ENCODE results near the gene RPS16.

RPS16 gene

DNA sequence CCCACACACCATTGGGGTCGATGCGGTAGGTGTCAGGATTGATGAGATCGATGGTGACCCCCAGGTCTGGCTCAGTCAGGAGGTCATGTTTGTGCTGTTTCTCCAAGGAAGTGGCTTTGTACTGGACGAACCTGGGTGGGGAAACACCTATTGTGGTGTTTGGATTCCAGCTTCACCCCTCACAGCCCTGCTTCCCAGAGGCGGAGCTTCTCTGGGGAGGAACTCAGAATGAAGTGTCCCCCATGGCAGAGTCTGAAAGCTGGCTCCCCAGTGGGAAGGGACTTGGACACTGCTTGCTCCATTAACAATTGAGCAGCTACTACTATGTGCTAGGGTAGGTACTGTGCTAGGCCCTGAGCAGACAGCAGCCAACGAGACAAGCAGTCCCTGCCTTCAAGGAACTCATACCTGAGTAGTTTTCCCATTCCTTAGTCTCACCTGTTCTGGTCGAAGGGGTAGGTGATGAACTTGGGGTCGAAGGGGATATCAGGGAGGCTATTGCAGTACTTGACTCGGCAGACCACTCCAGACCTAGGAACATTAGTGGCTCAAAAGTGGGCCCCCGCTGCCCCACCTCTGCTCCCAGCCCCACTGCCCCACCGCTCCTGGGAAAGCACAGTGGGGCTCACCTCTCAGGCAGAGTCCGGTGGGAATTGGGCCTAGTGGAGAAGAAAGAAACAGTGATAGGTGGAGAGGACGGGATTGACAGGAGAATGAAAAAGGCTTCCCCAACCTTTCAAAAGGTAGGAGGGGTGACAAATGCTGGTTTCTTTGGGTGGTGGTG lies 45.9 kb downstream of the RPS16 start:
- Histone ChIP-seq H3K9me3 (ENCODE audit: control extremely low read depth in 1 of 5, control insufficient read depth in 4 of 5, insufficient read depth in 2 of 5, low read depth in 1 of 5, low read length in 4 of 5) (no peaks in the 10 kb centered on the region), H3K27me3 (replicated peaks in 2 of 5; ENCODE audit: control insufficient read depth in 4 of 5, insufficient read depth in 5 of 5, low read length in 4 of 5) (no peaks in the 10 kb centered on the region), H3K36me3 (ENCODE audit: control insufficient read depth in 4 of 4, insufficient read depth in 4 of 4, low read length in 3 of 4) (peaks cover 10 to 54% (median 47%) of the 10 kb centered on the region in 4 experiments), H3K27ac (ENCODE audit: insufficient read depth in 1 of 2, low read depth in 1 of 2, low read length in 2 of 2, poor library complexity in 1 of 2, severe bottlenecking in 2 of 2) (peak overlapping the region; percentile 98 to 99), H3K4me1 (ENCODE audit: control extremely low read depth in 1 of 4, control insufficient read depth in 4 of 4, insufficient read depth in 4 of 4, low read length in 3 of 4) (peaks cover 7 to 22% (median 19%) of the 10 kb centered on the region in 4 experiments), H3K4me3 (ENCODE audit: control insufficient read depth in 1 of 7, extremely low read depth in 1 of 7, insufficient read depth in 4 of 7, low read depth in 2 of 7, low read length in 6 of 7) (peak overlapping the region in 6 of 7 experiments; percentile 55 to 99 (median 98))
- CTCF ChIA-PET: interaction anchor here (1.0 to 4.6 kb wide), 3 partner anchors 12 to 51 kb away, joined by 3 to 34 read pairs (median 4); partner anchors contain the start of gene PLEKHG2
- POLR2A ChIA-PET: interaction anchor here (1.7 kb wide), 1 partner anchor 8 kb away, joined by 6 read pairs; no protein-coding TSS in a partner anchor
- DNase-seq: no peak
- 89% methylated on average over 11 of the region's 13 CpGs for WGBS (ENCODE audit: insufficient coverage)

DNA sequence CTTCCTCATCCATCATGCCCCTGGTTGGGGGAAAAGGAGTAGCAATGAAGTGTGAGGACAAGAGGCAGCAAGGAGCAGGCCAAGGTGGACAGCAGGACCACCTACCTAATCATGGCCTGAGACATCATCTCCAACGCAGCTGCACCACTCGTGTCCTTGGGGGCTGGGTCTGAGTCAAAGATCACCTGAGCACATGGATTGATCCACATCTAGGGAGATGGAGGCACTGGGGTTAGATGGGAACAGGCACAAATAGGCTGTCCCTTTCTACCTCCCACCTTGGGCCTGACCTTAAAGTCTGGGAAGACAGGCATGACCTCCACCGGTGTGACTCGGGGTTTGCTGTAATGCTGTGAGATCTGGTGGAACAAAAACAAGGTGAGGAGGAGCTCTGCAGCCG lies 47.1 kb downstream of the RPS16 start:
- Histone ChIP-seq H3K27me3 (replicated peaks in 2 of 5; ENCODE audit: control insufficient read depth in 4 of 5, insufficient read depth in 5 of 5, low read length in 4 of 5) (no peaks in the 10 kb centered on the region), H3K36me3 (ENCODE audit: control insufficient read depth in 4 of 4, insufficient read depth in 4 of 4, low read length in 3 of 4) (peaks cover 8 to 57% (median 46%) of the 10 kb centered on the region in 4 experiments), H3K27ac (ENCODE audit: insufficient read depth in 1 of 2, low read depth in 1 of 2, low read length in 2 of 2, poor library complexity in 1 of 2, severe bottlenecking in 2 of 2) (no peak overlapping the region), H3K9me3 (ENCODE audit: control extremely low read depth in 1 of 5, control insufficient read depth in 4 of 5, insufficient read depth in 2 of 5, low read depth in 1 of 5, low read length in 4 of 5) (no peaks in the 10 kb centered on the region), H3K4me1 (ENCODE audit: control extremely low read depth in 1 of 4, control insufficient read depth in 4 of 4, insufficient read depth in 4 of 4, low read length in 3 of 4) (peaks cover 7 to 22% (median 19%) of the 10 kb centered on the region in 4 experiments), H3K4me3 (ENCODE audit: control insufficient read depth in 1 of 7, extremely low read depth in 1 of 7, insufficient read depth in 4 of 7, low read depth in 2 of 7, low read length in 6 of 7) (no peak overlapping the region)
- POLR2A ChIA-PET: no interaction called here
- 100% methylated on average over 1 of the region's 5 CpGs for WGBS (ENCODE audit: insufficient coverage)
- DNase-seq: no peak
- CTCF ChIA-PET: interaction anchor here (1.0 to 1.3 kb wide), 2 partner anchors 11 to 52 kb away, joined by 3 to 4 read pairs; no protein-coding TSS in a partner anchor

DNA sequence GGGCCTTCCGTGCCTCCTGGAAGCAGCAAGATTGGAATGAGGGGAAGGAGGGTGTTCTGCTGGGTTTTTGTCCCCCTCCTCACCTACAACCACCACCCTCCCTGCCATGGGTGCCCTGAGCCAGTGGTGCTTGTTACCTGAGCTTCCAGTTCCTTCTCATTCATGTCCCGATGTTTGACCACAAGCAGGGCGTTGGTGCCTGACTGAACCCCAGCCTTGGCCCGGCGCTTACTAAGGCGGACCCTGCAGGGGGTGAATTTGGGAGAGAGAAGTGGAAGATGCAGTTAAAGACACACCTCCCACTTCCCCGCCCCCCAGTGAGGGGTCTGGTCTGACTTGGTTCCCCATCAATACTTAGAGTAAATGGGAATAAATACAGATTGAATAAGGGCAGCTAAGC lies 49.2 kb downstream of the RPS16 start:
- Histone ChIP-seq H3K36me3 (ENCODE audit: control insufficient read depth in 4 of 4, insufficient read depth in 4 of 4, low read length in 3 of 4) (peaks cover 13 to 73% (median 56%) of the 10 kb centered on the region in 4 experiments), H3K4me1 (ENCODE audit: control extremely low read depth in 1 of 4, control insufficient read depth in 4 of 4, insufficient read depth in 4 of 4, low read length in 3 of 4) (peaks cover 4 to 14% (median 12%) of the 10 kb centered on the region in 4 experiments), H3K27me3 (replicated peaks in 2 of 5; ENCODE audit: control insufficient read depth in 4 of 5, insufficient read depth in 5 of 5, low read length in 4 of 5) (no peaks in the 10 kb centered on the region), H3K9me3 (ENCODE audit: control extremely low read depth in 1 of 5, control insufficient read depth in 4 of 5, insufficient read depth in 2 of 5, low read depth in 1 of 5, low read length in 4 of 5) (no peaks in the 10 kb centered on the region), H3K4me3 (ENCODE audit: control insufficient read depth in 1 of 7, extremely low read depth in 1 of 7, insufficient read depth in 4 of 7, low read depth in 2 of 7, low read length in 6 of 7) (no peak overlapping the region), H3K27ac (ENCODE audit: insufficient read depth in 1 of 2, low read depth in 1 of 2, low read length in 2 of 2, poor library complexity in 1 of 2, severe bottlenecking in 2 of 2) (peak overlapping the region in 1 of 2 experiments; percentile 25)
- no CpG with 5 or more reads among the region's 7 CpGs for WGBS (ENCODE audit: insufficient coverage)
- POLR2A ChIA-PET: no interaction called here
- no peak for DNase-seq
- CTCF ChIA-PET: interaction anchor here (0.6 to 1.6 kb wide), 2 partner anchors 10 to 21 kb away, joined by 3 read pairs; no protein-coding TSS in a partner anchor

DNA sequence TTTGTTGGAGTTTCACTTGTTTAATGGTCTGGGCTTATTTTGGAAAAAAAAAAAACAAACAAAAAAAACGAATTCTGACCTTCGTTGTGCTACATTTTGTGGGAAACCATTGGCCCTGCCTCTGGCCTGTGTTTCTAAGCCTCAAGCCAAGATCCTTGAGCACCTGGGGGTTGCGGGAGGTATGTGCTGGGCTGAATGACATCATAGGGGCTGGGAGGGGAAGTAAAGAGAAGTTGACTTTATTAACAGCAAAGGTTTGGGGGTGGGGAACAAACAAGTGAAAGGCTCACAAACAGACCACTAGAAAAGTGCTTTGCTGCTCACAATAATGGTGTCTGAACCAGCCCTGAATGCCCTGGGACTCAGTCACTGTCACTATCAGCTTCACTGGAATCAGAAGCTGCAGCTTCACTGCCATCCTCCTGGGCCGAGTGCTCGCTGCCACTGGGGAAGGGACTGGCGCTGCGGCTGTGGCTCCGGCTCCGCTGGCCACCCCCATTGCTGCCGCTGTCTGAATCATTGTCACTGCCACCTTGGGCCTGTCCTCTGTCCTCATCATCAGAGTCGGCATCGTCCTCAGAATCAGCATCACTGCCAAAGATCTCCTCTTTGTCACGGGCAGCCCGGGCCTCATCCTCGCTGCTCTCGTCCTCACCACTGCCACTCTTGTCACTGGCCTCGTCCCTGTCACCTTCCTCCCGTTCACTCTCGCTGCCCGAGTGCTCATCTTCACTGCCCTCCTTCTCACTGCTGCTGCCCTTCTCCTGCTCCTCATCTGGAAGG lies 49.9 kb downstream of the RPS16 start:
- Histone ChIP-seq H3K36me3 (ENCODE audit: control insufficient read depth in 4 of 4, insufficient read depth in 4 of 4, low read length in 3 of 4) (peaks cover 18 to 80% (median 63%) of the 10 kb centered on the region in 4 experiments), H3K4me3 (ENCODE audit: control insufficient read depth in 1 of 7, extremely low read depth in 1 of 7, insufficient read depth in 4 of 7, low read depth in 2 of 7, low read length in 6 of 7) (no peak overlapping the region), H3K27me3 (replicated peaks in 2 of 5; ENCODE audit: control insufficient read depth in 4 of 5, insufficient read depth in 5 of 5, low read length in 4 of 5) (no peaks in the 10 kb centered on the region), H3K4me1 (ENCODE audit: control extremely low read depth in 1 of 4, control insufficient read depth in 4 of 4, insufficient read depth in 4 of 4, low read length in 3 of 4) (peaks cover 4 to 14% (median 11%) of the 10 kb centered on the region in 4 experiments), H3K27ac (ENCODE audit: insufficient read depth in 1 of 2, low read depth in 1 of 2, low read length in 2 of 2, poor library complexity in 1 of 2, severe bottlenecking in 2 of 2) (no peak overlapping the region), H3K9me3 (ENCODE audit: control extremely low read depth in 1 of 5, control insufficient read depth in 4 of 5, insufficient read depth in 2 of 5, low read depth in 1 of 5, low read length in 4 of 5) (no peaks in the 10 kb centered on the region)
- CTCF ChIA-PET: interaction anchor here (0.6 to 1.6 kb wide), 3 partner anchors 9 to 26 kb away, joined by 3 to 4 read pairs (median 3); partner anchors contain the start of gene PLEKHG2
- peak in 2 of 3 donors; percentile 36 to 53 for DNase-seq
- POLR2A ChIA-PET: interaction anchor here (0.6 kb wide), 1 partner anchor 27 kb away, joined by 3 read pairs; the partner anchor contains the start of gene PLEKHG2
- WGBS (ENCODE audit: insufficient coverage): 91% methylated on average over 12 of the region's 20 CpGs

DNA sequence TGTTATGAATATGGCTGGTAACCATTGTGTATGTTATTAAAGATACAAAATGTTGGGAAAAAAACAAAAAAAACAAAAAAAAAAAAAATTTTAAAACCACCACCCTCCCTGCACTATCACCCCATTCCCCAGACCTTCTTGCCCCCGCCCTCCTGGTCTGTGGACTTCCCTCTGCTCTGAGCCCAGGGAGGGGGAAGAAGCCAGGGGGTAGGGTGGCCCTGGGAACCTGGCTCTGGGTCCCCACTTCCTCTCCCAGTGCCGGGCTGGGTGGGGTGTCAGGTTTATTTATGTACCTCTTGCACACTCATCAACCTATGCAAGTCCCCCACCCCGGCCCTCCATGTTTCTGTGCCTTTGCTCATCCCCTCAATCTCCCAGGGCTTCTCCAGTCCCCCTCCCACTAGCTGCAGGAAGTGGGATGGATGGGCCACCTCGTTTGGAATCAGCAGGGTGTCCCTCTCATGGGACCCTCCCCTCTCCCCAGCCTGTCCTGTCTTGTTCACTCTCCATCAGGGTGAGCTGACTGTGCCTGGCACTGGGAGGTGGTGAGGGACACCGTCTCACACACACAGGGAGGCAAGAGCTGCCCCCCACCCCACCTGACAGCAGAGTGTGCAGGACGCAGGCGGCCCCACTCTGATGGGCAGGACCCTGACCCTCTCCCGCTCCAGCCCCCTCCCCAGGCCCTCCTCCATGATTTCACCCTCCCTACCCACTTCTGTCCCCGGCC lies 50.7 kb downstream of the RPS16 start:
- peaks cover 0 to 7% (median 5%) of the 10 kb centered on the region in 4 experiments for H3K4me1 ChIP-seq (ENCODE audit: control extremely low read depth in 1 of 4, control insufficient read depth in 4 of 4, insufficient read depth in 4 of 4, low read length in 3 of 4)
- H3K27me3 ChIP-seq (replicated peaks in 2 of 5; ENCODE audit: control insufficient read depth in 4 of 5, insufficient read depth in 5 of 5, low read length in 4 of 5): no peaks in the 10 kb centered on the region
- H3K9me3 ChIP-seq (ENCODE audit: control extremely low read depth in 1 of 5, control insufficient read depth in 4 of 5, insufficient read depth in 2 of 5, low read depth in 1 of 5, low read length in 4 of 5): no peaks in the 10 kb centered on the region
- WGBS (ENCODE audit: insufficient coverage): 86% methylated on average over 2 of the region's 9 CpGs
- peak overlapping the region in 1 of 2 experiments; percentile 32 for H3K27ac ChIP-seq (ENCODE audit: insufficient read depth in 1 of 2, low read depth in 1 of 2, low read length in 2 of 2, poor library complexity in 1 of 2, severe bottlenecking in 2 of 2)
- POLR2A ChIA-PET: interaction anchor here (0.6 kb wide), 1 partner anchor 28 kb away, joined by 3 read pairs; the partner anchor contains the start of gene PLEKHG2
- H3K36me3 ChIP-seq (ENCODE audit: control insufficient read depth in 4 of 4, insufficient read depth in 4 of 4, low read length in 3 of 4): peaks cover 18 to 89% (median 70%) of the 10 kb centered on the region in 4 experiments
- no peak overlapping the region for H3K4me3 ChIP-seq (ENCODE audit: control insufficient read depth in 1 of 7, extremely low read depth in 1 of 7, insufficient read depth in 4 of 7, low read depth in 2 of 7, low read length in 6 of 7)
- no peak for DNase-seq
- CTCF ChIA-PET: interaction anchor here (1.2 to 1.6 kb wide), 2 partner anchors 9 to 27 kb away, joined by 3 to 4 read pairs; partner anchors contain the start of gene PLEKHG2

Data from common myeloid progenitor, CD34-positive (primary cell).